Measurements from ENCODE around the gene VPS54. TPM values are rescaled to one million over a fixed set of nuclear protein-coding genes. Genes with fewer than 3 reads are reported as not detected.
"Not testable (repeated sequence)": the region's sequence is repeated elsewhere in the genome, so short reads cannot be mapped to it uniquely, and the experiment has no call there.

Gene VPS54
- total RNA-seq, 2 donors from 2014 or later: 20.9 to 21.2 TPM

GRCh38 chr2:63975036-63975435 is 44.2 kb downstream of the VPS54 start:
- DNase-seq; ATAC-seq; intact Hi-C loops (cut with DNase I, micrococcal nuclease): not testable (repeated sequence)

GRCh38 chr2:63962186-63962585 is 57.0 kb downstream of the VPS54 start:
- intact Hi-C loops (cut with DNase I, micrococcal nuclease): no loop called here
- no peak for DNase-seq
- ATAC-seq: no peak

GRCh38 chr2:63950414-63950813 is 68.8 kb downstream of the VPS54 start:
- intact Hi-C loops (cut with DNase I, micrococcal nuclease): no loop called here
- no peak for ATAC-seq

GRCh38 chr2:63942788-63943187 is 76.4 kb downstream of the VPS54 start:
- intact Hi-C loops (cut with DNase I, micrococcal nuclease): no loop called here
- no peak for DNase-seq
- no peak for ATAC-seq

More at GRCh38 chr2:63950414-63950813, 68.8 kb downstream of the VPS54 start:
- DNase-seq: no peak

GRCh38 chr2:63932104-63932503 is 87.1 kb downstream of the VPS54 start:
- intact Hi-C loops (cut with DNase I, micrococcal nuclease); ATAC-seq; DNase-seq: not testable (repeated sequence)

- intact Hi-C loops (cut with DNase I, micrococcal nuclease): no loop called here
- DNase-seq (no peak), ATAC-seq (no peak)
Observed at GRCh38 chr2:63926815-63927214, 92.4 kb downstream of the VPS54 start.

GRCh38 chr2:63914311-63914710 is 104.9 kb downstream of the VPS54 start:
- intact Hi-C loops (cut with DNase I, micrococcal nuclease): no loop called here
- ATAC-seq (no peak), DNase-seq (no peak)

- ATAC-seq: peak; percentile 4
- intact Hi-C loops (cut with DNase I, micrococcal nuclease): no loop called here
- no peak for DNase-seq
Observed at GRCh38 chr2:63903003-63903402, 116.2 kb downstream of the VPS54 start.

- peak; percentile 23 for ATAC-seq
- intact Hi-C loops (cut with DNase I, micrococcal nuclease): no loop called here
- no peak for DNase-seq
Observed at GRCh38 chr2:63902149-63902548, 117.1 kb downstream of the VPS54 start.

- no peak for DNase-seq
- intact Hi-C loops (cut with DNase I, micrococcal nuclease): no loop called here
- ATAC-seq: no peak
Observed at GRCh38 chr2:63899639-63900038, 119.6 kb downstream of the VPS54 start.

GRCh38 chr2:63898839-63899238 is 120.4 kb downstream of the VPS54 start:
- ATAC-seq (no peak), DNase-seq (no peak)
- intact Hi-C loops (cut with DNase I, micrococcal nuclease): no loop called here

- no peak for DNase-seq
- intact Hi-C loops (cut with DNase I, micrococcal nuclease): no loop called here
- ATAC-seq: no peak
Observed at GRCh38 chr2:63894167-63894566, 125.1 kb downstream of the VPS54 start.

GRCh38 chr2:63893163-63893562 is 126.1 kb downstream of the VPS54 start:
- DNase-seq: no peak
- ATAC-seq: no peak
- intact Hi-C loops (cut with DNase I, micrococcal nuclease): no loop called here

GRCh38 chr2:63891488-63892030 is 127.7 kb downstream of the VPS54 start:
- DNase-seq (no peak), ATAC-seq (peak; percentile 24)
- intact Hi-C loops (cut with DNase I, micrococcal nuclease): no loop called here

- ATAC-seq (no peak), DNase-seq (no peak)
- intact Hi-C loops (cut with DNase I, micrococcal nuclease): no loop called here
Observed at GRCh38 chr2:63890678-63891077, 128.6 kb downstream of the VPS54 start.

- DNase-seq: peak in 1 of 2 donors; percentile 45
- peak; percentile 71 for ATAC-seq
- intact Hi-C loops (cut with DNase I, micrococcal nuclease): no loop called here
Observed at GRCh38 chr2:63888490-63889402, 130.5 kb downstream of the VPS54 start.

GRCh38 chr2:63888053-63888452 is 131.2 kb downstream of the VPS54 start:
- no peak for ATAC-seq
- DNase-seq: no peak
- intact Hi-C loops (cut with DNase I, micrococcal nuclease): no loop called here

GRCh38 chr2:63886445-63886844 is 132.8 kb downstream of the VPS54 start:
- intact Hi-C loops (cut with DNase I, micrococcal nuclease): no loop called here

GRCh38 chr2:63882395-63883105 is 136.7 kb downstream of the VPS54 start:
- no peak for ATAC-seq
- intact Hi-C loops (cut with DNase I, micrococcal nuclease): no loop called here

More at GRCh38 chr2:63886445-63886844, 132.8 kb downstream of the VPS54 start:
- no peak for ATAC-seq
- DNase-seq: no peak

GRCh38 chr2:63881205-63881604 is 138.0 kb downstream of the VPS54 start:
- ATAC-seq (peak; percentile 23), DNase-seq (no peak)
- intact Hi-C loops (cut with DNase I, micrococcal nuclease): no loop called here

More at GRCh38 chr2:63882395-63883105, 136.7 kb downstream of the VPS54 start:
- no peak for DNase-seq

Measured in left colon (tissue), 2 donors.